RPMI8226 (cell line): ENCODE data around the gene SAMD15.
"Not testable (repeated sequence)": the region's sequence is repeated elsewhere in the genome, so short reads cannot be mapped to it uniquely, and the experiment has no call there.

Source experiments
- DNase-seq: peaks from one replicate; pipeline ENCODE4 v3.0.0-alpha.2; 2015

Gene SAMD15

DNA sequence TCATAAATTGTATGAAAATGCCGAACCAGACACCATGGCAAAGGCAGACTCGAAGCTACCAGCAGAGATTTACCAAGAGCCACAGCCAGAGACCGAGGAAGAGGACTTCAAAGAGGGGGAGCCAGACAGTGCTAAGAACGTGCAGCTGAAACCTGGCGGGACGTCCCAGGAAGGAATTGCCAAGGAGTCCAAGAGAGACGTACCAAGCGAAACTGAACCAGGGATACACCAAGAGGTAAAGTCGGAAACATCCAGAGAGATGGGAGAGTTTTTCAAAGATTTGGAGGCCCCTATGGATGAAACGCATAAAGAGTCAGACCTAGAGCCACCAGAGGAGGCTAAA is 294 bp downstream of the SAMD15 start:
- DNase-seq = no peak

DNA sequence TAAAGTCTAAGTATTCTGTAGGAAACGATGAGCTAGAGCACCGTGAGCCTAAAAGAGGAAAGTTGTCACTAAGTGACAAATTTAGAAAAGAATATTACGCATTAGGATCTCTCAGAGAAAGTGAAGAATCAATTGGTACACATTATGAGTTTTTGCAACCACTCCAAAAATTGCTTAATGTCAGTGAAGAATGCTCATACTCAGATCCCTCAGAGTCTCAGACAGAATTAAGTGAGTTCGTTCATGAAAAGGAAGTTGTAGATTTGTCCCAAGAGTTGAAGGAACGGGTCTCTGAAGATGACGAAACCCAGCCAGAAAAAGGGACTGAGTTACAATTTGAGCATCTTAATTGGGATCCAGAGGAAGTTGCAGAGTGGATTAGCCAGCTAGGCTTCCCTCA is 1.5 kb downstream of the SAMD15 start:
- no peak for DNase-seq

DNA sequence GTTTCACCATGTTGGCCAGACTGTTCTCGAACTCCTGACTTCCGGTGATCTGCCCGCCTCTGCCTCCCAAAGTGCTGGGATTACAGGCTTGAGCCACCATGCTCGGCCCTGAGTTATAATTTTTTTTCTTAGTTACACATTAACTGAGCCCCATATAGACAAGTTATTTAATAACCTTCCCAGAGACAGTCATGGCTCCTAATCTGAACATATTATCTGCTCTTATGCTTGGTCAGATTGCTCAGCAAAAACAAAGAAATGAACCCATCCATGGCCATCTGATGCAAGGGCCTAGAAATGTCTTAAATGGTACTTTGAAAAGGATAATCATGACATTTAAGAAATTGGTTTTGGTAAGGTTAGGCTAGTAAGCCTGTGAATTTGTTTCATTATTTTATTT is 13.0 kb downstream of the SAMD15 start:
- no peak for DNase-seq

DNA sequence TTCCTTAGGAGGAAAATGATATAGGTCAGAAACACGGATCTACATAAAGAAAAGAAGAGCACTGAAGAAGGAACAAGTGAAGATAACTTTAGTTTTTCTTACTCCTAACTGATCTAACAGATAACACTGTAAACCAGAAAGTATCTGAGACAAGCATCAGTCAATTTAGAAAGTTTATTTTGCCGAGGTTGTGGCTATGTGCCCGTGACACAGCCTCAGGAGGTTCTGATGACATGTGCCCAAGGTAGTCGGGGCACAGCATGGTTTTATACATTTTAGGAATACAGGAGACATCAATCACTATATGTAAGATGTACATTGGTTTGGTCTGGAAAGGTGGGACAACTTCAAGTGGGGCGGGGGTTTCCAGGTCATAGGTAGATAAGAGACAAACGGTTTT is 23.0 kb downstream of the SAMD15 start:
- no peak for DNase-seq

DNA sequence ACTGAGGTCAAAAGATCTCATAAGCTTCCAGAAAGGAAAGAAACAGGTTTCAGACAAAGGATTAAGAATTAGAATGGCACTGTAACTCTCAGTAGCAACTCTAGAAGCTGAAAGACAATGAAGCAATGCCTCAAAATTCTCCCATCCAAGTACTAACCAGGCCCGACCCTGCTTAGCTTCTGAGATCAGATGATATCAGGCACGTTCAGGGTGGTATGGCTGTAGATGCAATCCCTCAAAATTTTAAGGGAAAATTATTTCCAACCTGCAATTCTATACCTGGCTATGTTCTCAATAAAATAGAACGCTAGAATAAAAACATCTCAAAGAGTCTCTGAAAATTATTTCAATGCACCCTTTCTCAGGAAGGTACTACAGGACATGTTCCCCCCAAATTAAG is 26.6 kb downstream of the SAMD15 start:
- DNase-seq = no peak

DNA sequence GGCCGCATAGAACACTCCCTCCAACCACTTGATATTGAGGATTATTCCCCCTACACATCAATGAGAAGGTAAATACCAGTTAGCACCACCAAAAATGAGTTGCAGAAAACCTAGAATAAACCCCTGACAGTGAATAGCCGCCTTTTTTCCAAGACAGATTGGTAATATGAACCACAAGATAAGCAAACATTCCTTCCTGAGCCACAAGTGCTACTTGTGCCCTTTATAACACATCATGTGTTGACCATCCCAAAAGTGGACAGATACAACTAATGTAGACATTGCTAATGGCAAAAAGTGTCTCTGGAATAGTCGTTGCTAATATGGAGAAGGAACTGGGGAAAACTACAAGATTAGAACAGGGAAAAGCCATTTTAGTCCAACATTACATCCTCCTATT is 28.9 kb downstream of the SAMD15 start:
- no peak for DNase-seq

DNA sequence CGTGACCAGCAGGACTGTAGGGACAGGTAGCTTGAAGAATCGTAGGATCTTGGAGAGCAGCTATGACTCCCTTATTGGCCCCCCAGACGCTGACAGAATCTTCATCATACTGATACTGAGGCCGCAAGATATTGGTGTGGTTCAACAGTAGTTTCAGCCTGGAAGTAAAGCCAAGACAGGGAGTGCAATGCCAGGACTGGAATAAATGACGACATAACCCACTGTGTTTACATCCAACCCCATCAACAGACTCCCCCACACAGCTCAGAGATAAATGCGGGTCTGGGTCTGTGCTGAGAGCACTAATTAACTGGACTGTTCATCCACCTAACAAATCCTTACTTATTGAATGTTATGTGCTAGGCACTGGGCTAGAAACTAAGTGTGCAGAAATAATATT is 29.5 kb downstream of the SAMD15 start:
- DNase-seq = no peak

DNA sequence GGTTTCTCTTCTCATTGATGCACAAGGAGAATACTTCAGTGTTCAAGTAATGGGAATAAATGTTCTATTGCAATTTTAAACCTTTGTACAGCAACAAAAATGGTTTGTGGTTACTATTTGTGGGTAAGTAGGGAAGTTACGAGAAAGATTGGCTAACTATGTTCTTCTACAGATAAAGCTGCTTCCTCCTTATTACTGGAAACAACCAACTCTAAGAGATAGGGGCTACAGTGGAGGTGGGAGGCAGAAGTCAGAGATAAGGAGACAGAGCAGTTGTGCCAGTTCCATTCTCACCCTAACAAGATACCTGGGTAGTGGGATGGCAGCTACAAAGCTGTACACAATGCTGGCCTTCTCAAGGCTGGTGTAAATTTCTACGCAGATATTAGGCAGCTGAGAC is 30.0 kb downstream of the SAMD15 start:
- no peak for DNase-seq

DNA sequence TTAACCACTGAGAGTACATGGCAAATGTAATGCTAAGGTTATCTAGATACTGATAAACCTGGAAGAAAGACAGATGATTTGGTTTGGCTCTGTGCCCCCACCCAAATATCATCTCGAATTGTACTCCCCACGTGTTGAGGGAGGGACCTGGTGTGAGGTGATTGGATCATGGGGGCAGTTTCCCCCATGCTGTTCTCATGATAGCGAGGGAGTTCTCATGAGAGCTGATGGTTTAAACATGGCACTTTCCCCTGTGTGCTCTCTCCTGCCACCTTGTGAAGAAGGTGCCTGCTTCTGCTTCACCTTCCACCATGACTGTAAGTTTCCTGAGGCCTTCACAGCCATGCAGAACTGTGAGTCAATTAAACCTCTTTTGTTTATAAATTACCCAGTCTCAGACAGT is 32.0 kb downstream of the SAMD15 start:
- no peak for DNase-seq

DNA sequence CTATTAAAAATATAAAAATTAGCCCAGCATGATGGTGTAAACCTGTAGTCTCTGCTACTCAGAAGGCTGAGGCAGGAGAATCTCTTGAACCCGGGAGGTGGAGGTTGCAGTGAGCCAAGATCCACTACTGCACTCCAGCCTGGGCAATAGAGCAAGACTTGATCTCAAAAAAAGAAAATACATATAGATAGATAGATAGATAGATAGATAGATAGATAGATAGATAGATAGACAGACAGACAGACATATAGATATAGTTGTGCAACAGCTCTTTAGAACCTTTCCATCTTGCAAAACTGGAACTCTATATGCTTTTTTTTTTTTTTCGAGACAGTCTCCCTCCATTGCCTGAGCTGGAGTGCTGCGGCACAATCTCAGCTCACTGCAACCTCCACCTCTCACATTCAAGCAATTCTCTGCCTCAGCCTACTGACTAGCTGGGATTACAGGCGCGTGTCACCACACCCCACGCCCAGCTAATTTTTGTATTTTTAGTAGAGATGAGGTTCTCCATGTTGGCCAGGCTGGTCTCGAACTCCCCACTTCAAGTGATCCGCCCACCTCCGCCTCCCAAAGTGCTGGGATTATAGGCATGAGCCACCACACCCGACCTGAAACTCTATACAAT is 38.3 kb downstream of the SAMD15 start:
- DNase-seq = not testable (repeated sequence)

DNA sequence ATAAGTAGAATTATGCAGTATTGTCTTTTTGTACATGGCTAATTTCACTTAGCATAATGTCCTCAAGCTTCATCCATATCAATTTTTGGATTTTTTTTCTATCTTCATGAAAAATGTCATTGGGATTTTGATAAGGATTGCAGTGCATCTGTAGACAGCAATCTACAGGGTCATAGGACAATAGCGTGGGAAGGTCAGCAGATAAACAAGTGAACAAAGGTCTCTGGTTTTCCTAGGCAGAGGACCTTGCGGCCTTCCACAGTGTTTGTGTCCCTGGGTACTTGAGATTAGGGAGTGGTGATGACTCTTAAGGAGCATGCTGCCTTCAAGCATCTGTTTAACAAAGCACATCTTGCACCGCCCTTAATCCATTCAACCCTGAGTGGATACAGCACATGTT is 38.9 kb downstream of the SAMD15 start:
- DNase-seq = not testable (repeated sequence)

DNA sequence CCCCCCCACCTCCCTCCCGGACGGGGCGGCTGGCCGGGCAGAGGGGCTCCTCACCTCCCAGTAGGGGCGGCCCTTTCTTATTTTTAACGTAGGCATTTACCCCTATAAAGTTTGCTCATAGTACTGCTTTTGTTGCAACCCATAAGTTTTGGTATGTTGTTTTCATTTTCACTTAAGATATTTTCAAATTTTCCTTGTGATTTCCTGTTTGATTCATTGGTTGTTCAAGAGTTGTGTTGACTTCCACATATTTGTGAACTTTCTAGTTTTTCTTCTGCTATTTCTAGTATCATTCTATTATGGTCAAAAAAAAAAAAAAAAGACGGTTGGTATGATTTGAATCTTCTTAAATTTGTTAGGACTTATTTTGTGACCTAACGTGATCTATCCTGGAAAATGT is 39.7 kb downstream of the SAMD15 start:
- no peak for DNase-seq

DNA sequence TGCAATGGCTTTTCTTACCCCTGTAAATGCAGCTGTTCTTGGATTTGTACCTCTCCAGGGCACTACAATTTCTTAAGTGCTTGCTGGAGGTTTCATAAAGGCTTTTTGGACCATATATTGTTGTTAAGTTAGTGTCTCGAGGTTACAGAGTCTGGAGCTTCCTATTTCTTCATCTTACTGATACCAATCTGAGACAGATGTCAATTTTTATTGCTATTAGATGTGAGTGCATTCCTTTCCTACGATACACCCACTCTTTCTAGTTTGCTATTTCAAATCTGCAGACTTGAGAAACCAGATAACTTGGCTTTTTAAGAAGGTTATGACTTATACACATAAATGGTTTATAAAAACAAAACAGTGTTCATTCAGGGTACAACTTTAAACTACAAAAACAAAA is 44.0 kb downstream of the SAMD15 start:
- DNase-seq = no peak

DNA sequence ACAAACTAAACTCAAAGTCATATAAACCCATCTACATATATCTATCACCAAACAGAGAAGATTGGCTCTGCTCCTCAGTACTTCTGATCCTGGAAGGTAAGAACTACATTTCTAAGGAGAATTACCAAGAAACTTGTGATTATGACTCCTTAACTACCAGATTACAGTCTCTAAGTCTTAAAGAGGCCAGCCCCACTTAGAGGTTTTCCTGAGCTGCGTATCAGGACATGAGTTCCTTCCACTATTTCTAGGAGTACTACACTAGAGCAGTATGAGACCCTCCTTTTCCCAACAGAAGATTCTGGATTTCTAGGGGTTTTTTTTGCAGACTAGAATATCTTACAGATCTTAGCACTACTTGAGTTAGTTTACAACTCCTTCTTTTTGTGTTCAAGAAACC is 46.2 kb downstream of the SAMD15 start, which contains the start of gene NOXRED1:
Gene NOXRED1, minus strand, starts transcription at position 101 of the 400 bp plus-strand sequence. CDS start 634 bp downstream, outside the sequence.
- no peak for DNase-seq

DNA sequence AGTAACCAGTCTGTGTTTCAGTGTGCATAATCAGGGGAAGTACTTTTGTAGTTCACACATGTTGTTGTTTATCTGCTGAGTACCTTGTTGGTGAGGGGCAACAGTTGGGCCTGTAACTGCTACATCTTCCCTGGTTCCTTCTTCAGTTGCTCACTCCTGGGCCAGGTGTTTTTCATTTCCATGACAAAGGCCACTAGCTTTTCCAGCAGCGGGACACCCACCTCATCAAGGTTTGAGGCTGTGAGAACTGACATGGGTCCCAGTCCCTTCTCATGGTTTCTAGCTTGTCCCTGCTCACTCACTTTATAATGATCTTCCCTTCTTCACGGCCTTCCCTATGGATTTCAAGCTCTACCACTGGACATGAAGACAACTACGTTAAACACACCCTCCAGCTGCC is 47.7 kb downstream of the SAMD15 start:
- no peak for DNase-seq

DNA sequence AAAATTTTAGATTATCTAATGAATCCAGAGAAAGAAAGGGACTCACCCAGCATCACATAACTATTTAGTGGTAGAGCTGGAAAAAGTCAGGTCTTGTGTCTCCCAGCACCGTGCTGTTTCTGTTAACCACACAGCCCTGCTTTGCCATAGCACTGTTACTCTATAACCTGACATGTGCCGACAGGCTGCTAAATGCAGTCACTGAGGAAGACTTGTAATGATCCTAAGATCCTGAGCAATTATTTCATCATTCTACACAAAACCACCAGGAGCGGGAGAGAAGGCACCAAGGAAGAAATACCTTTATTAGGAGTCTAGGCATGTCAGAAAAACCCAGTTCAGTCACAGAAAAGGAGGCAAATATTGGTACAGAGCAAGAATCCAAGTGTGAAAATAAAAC is 49.2 kb downstream of the SAMD15 start:
- DNase-seq = no peak

DNA sequence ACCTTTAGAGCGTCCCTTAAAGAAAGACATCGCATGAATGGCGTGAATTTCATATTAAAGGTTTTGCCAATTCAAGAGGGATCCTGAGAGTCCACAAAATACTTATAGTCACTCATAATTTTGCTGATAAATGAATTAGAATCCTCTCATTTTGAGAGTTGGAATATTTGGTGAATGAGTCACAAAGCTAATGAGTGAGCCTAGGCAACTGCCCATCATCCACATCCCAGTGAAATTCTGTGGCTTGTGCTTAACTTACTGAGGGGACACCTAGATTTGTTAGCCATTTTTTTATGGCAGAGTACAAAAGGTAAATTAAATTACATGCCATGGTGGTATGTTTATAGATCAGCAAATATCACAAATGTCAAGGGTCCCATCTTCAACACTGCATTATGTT is 58.9 kb downstream of the SAMD15 start:
- DNase-seq = no peak

DNA sequence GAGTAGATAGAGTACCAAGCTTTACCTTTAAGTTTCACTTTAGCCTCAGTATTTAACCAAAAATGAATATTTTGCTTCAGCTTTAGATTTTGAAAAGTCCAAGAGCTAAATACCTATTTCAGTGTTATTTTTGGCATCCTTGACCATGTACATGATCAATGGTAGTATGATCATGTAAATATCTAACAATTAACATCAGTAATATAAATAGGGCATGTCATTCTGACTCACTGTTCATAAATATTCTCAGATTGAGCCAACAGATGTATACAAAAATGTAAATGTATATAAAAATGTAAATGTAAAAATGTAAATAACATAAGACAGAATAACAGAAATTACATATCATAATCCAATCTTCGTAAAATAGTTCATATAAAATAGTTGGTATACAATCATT is 61.4 kb downstream of the SAMD15 start:
- no peak for DNase-seq

DNA sequence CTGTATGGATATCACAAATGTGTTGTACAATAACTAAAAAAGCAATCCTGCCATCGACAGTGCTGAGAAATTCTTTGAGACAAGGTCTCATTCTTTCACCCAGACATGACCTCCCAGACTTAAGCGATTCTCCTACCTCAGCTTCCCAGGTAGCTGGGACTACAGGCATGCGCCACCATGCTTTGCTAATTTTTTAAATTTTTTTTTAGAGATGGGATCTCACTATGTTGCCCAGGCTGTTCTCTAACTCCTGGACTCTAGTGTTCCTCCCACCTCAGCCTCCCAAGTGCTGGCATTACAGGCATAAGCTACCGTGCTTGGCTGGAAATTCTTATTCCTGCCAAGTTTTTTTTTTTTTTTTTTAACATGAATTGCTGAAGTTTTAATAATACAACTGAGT is 62.7 kb downstream of the SAMD15 start:
- DNase-seq = no peak
